LNCAP (cell line): ENCODE results near the gene LPP.

Experiments used
- CTCF ChIP-seq: fragments of 450-650 bp; IDR thresholded peaks from 2 replicates; pipeline ENCODE4 v1.5.1; 2017; ENCODE audit warnings: mild to moderate bottlenecking

The LPP gene

GRCh38 chr3:188239577-188239976 lies 85.6 kb downstream of the LPP start:
- no peak for TF ChIP-seq CTCF

- no peak for TF ChIP-seq CTCF
These were observed 86.4 kb downstream of the LPP start for GRCh38 chr3:188240189-188240981.

GRCh38 chr3:188241072-188241471 lies 87.1 kb downstream of the LPP start:
- TF ChIP-seq CTCF, result no peak

GRCh38 chr3:188241883-188242282 lies 87.9 kb downstream of the LPP start:
- TF ChIP-seq CTCF, result no peak

- no peak for TF ChIP-seq CTCF
These were observed 88.6 kb downstream of the LPP start for GRCh38 chr3:188242436-188243123.

- TF ChIP-seq CTCF, result no peak
These were observed 89.3 kb downstream of the LPP start for GRCh38 chr3:188243124-188243795.

- no peak for TF ChIP-seq CTCF
These were observed 90.5 kb downstream of the LPP start for GRCh38 chr3:188244395-188244861.
